HEK293 (cell line): ENCODE measurements around the gene PRRC2B.

Experiments
- CTCF ChIA-PET: fragments of 350-600 bp; formaldehyde crosslinking; extraction: SDS; loops from one replicate; lab custom pipeline; 2021; ENCODE audit warnings: antibody characterized with exemption; lab: Yijun Ruan, JAX
- POLR2A ChIA-PET: fragments of 300-600 bp; formaldehyde crosslinking; extraction: SDS; loops from one replicate; lab custom pipeline; 2020; ENCODE audit warnings: antibody characterized with exemption, inconsistent platforms; lab: Yijun Ruan, JAX
- H3K27ac ChIP-seq: fragments of 200-500 bp; sonication (Bioruptor generic); 2 replicates; pipeline ENCODE4 v1.5.1; 2014; ENCODE audit warnings: low read depth, low read length, control low read depth, inconsistent platforms; ENCODE audit errors: extremely low read depth
- H3K36me3 ChIP-seq, 2 experiments: fragments of 200-500 bp in 1 of 2; sonication (Bioruptor generic) in 1 of 2; 1 replicate in 1 of 2; 2 replicates in 1 of 2; pipeline ENCODE4 v1.5.1; 2014 to 2017; ENCODE audit warnings: inconsistent platforms in 2 of 2, low read length in 2 of 2; ENCODE audit not compliant: control insufficient read depth in 2 of 2, insufficient read depth in 1 of 2
- H3K4me1 ChIP-seq: fragments of 200-500 bp; sonication (Bioruptor generic); 2 replicates; pipeline ENCODE4 v1.5.1; 2014; ENCODE audit warnings: mild to moderate bottlenecking, low read length, inconsistent platforms; ENCODE audit not compliant: control insufficient read depth, insufficient read depth
- H3K4me3 ChIP-seq: 2 replicates; pipeline ENCODE4 v1.5.1; 2011; ENCODE audit warnings: low read depth, mild to moderate bottlenecking, control low read depth, low read length, moderate library complexity
- H3K9me3 ChIP-seq: fragments of 200-500 bp; sonication (Bioruptor generic); 2 replicates; pipeline ENCODE4 v1.5.1; 2014; ENCODE audit warnings: low read depth, low read length, inconsistent platforms; ENCODE audit not compliant: control insufficient read depth, insufficient read depth
- GLIS1 ChIP-seq: fragments of 450-650 bp; formaldehyde crosslinking; IDR thresholded peaks from 2 replicates; pipeline ENCODE4 v1.5.1; 2016; ENCODE audit warnings: missing biosample characterization, missing genetic modification characterization
- KLF10 ChIP-seq: fragments of 450-650 bp; IDR thresholded peaks from 2 replicates; pipeline ENCODE4 v1.5.1; 2018; ENCODE audit warnings: missing biosample characterization, mild to moderate bottlenecking, missing genetic modification characterization
- ZIC2 ChIP-seq: fragments of 450-650 bp; formaldehyde crosslinking; IDR thresholded peaks from 2 replicates; pipeline ENCODE4 v1.5.1; 2016; ENCODE audit warnings: missing biosample characterization, missing genetic modification characterization
- ZNF140 ChIP-seq: fragments of 450-650 bp; formaldehyde crosslinking; IDR thresholded peaks from 2 replicates; pipeline ENCODE4 v1.5.1; 2016; ENCODE audit warnings: missing biosample characterization, missing genetic modification characterization
- ZNF221 ChIP-seq: fragments of 450-650 bp; formaldehyde crosslinking; IDR thresholded peaks from 2 replicates; pipeline ENCODE4 v1.5.1; 2017; ENCODE audit warnings: missing biosample characterization, missing genetic modification characterization, borderline replicate concordance
- ZNF266 ChIP-seq: fragments of 450-650 bp; formaldehyde crosslinking; IDR thresholded peaks from 2 replicates; pipeline ENCODE4 v1.5.1; 2016; ENCODE audit warnings: missing biosample characterization, missing genetic modification characterization, low read depth
- ZNF600 ChIP-seq: fragments of 450-650 bp; formaldehyde crosslinking; IDR thresholded peaks from 2 replicates; pipeline ENCODE4 v1.5.1; 2016; ENCODE audit warnings: missing biosample characterization, missing genetic modification characterization
- ZNF610 ChIP-seq: fragments of 450-650 bp; formaldehyde crosslinking; IDR thresholded peaks from 2 replicates; pipeline ENCODE4 v1.5.1; 2016; ENCODE audit warnings: missing biosample characterization, missing genetic modification characterization, borderline replicate concordance
- ZNF677 ChIP-seq: fragments of 450-650 bp; IDR thresholded peaks from 2 replicates; pipeline ENCODE4 v1.5.0; 2018; ENCODE audit warnings: missing biosample characterization, mild to moderate bottlenecking, missing genetic modification characterization, moderate library complexity
- ZNF785 ChIP-seq: fragments of 450-650 bp; formaldehyde crosslinking; IDR thresholded peaks from 2 replicates; pipeline ENCODE4 v1.5.1; 2016; ENCODE audit warnings: missing biosample characterization, missing genetic modification characterization
- ZNF792 ChIP-seq: fragments of 450-650 bp; formaldehyde crosslinking; IDR thresholded peaks from 2 replicates; pipeline ENCODE4 v1.5.1; 2016; ENCODE audit warnings: missing biosample characterization, missing genetic modification characterization
- TF ChIP-seq, protein P1 (sequence below): fragments of 450-650 bp; formaldehyde crosslinking; IDR thresholded peaks from 2 replicates; pipeline ENCODE4 v1.5.1; 2016; ENCODE audit warnings: missing biosample characterization, missing genetic modification characterization
- TF ChIP-seq, protein P2 (sequence below): fragments of 450-650 bp; formaldehyde crosslinking; IDR thresholded peaks from 2 replicates; pipeline ENCODE4 v1.5.1; 2016; ENCODE audit warnings: missing biosample characterization, missing genetic modification characterization
- TF ChIP-seq, protein P3 (sequence below): fragments of 450-650 bp; formaldehyde crosslinking; IDR thresholded peaks from 2 replicates; pipeline ENCODE4 v1.5.1; 2016; ENCODE audit warnings: missing biosample characterization, missing genetic modification characterization, borderline replicate concordance

PRRC2B gene

GRCh38 chr9:131443648-131444047, 49.8 kb downstream of the PRRC2B start:
- Histone ChIP-seq H3K4me3 (no peak overlapping the region), H3K36me3 (peaks cover 53 to 95% of the 10 kb centered on the region in 2 experiments), H3K9me3 (no peaks in the 10 kb centered on the region), H3K4me1 (no peaks in the 10 kb centered on the region), H3K27ac (no peak overlapping the region)
- ChIA-PET CTCF (interaction anchor here (0.6 to 2.3 kb wide), 2 partner anchors 94 to 305 kb away, joined by 3 to 10 read pairs; no protein-coding TSS in a partner anchor), POLR2A (interaction anchor here (0.6 kb wide), 1 partner anchor 364 kb away, joined by 3 read pairs; no protein-coding TSS in a partner anchor)
- TF ChIP-seq, protein P1, sequence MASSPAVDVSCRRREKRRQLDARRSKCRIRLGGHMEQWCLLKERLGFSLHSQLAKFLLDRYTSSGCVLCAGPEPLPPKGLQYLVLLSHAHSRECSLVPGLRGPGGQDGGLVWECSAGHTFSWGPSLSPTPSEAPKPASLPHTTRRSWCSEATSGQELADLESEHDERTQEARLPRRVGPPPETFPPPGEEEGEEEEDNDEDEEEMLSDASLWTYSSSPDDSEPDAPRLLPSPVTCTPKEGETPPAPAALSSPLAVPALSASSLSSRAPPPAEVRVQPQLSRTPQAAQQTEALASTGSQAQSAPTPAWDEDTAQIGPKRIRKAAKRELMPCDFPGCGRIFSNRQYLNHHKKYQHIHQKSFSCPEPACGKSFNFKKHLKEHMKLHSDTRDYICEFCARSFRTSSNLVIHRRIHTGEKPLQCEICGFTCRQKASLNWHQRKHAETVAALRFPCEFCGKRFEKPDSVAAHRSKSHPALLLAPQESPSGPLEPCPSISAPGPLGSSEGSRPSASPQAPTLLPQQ, result no peak
- peak; percentile 24; the same call in 1 of the 2 replicates for TF ChIP-seq GLIS1 (tag by site-specific recombination)
- TF ChIP-seq ZIC2, result peak; percentile 56
- no peak for TF ChIP-seq ZNF610 (tag by site-specific recombination)
- TF ChIP-seq, protein P2, sequence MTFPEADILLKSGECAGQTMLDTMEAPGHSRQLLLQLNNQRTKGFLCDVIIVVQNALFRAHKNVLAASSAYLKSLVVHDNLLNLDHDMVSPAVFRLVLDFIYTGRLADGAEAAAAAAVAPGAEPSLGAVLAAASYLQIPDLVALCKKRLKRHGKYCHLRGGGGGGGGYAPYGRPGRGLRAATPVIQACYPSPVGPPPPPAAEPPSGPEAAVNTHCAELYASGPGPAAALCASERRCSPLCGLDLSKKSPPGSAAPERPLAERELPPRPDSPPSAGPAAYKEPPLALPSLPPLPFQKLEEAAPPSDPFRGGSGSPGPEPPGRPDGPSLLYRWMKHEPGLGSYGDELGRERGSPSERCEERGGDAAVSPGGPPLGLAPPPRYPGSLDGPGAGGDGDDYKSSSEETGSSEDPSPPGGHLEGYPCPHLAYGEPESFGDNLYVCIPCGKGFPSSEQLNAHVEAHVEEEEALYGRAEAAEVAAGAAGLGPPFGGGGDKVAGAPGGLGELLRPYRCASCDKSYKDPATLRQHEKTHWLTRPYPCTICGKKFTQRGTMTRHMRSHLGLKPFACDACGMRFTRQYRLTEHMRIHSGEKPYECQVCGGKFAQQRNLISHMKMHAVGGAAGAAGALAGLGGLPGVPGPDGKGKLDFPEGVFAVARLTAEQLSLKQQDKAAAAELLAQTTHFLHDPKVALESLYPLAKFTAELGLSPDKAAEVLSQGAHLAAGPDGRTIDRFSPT (tag by site-specific recombination), result 0 out of 2 replicates have a peak, but pooled peaks have one; percentile 25

DNA sequence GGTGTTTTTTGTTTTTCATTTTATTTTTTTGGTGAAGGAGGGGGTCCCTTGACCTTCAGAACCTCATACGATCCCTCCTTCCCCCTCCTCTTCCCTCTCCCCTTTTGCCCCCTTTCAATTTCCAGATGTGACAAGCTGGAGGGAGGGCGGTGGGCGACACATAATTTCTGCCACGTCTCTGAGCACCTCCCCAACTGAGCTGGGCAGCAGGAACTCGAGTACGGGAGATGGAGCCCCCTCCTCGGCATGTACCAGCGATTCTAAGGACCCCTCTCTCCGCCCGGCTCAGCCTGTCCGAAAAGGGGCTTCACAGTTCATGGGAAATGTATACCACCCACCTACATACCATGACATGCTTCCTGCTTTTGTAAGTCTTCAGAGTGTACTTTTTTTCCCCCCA, 52.4 kb downstream of the PRRC2B start:
- CTCF ChIA-PET, result no interaction called here
- H3K36me3 ChIP-seq, result peaks cover 56 to 93% of the 10 kb centered on the region in 2 experiments
- TF ChIP-seq ZNF785 (tag by site-specific recombination) (no peak), ZNF677 (no peak), KLF10 (tag by site-specific recombination) (no peak), ZNF140 (tag by site-specific recombination) (no peak), ZNF792 (no peak)
- TF ChIP-seq, protein P3, sequence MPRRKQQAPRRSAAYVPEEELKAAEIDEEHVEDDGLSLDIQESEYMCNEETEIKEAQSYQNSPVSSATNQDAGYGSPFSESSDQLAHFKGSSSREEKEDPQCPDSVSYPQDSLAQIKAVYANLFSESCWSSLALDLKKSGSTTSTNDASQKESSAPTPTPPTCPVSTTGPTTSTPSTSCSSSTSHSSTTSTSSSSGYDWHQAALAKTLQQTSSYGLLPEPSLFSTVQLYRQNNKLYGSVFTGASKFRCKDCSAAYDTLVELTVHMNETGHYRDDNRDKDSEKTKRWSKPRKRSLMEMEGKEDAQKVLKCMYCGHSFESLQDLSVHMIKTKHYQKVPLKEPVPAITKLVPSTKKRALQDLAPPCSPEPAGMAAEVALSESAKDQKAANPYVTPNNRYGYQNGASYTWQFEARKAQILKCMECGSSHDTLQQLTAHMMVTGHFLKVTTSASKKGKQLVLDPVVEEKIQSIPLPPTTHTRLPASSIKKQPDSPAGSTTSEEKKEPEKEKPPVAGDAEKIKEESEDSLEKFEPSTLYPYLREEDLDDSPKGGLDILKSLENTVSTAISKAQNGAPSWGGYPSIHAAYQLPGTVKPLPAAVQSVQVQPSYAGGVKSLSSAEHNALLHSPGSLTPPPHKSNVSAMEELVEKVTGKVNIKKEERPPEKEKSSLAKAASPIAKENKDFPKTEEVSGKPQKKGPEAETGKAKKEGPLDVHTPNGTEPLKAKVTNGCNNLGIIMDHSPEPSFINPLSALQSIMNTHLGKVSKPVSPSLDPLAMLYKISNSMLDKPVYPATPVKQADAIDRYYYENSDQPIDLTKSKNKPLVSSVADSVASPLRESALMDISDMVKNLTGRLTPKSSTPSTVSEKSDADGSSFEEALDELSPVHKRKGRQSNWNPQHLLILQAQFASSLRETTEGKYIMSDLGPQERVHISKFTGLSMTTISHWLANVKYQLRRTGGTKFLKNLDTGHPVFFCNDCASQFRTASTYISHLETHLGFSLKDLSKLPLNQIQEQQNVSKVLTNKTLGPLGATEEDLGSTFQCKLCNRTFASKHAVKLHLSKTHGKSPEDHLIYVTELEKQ (tag by site-specific recombination), result no peak
- TF ChIP-seq, all 188 proteins: peak for 0
- POLR2A ChIA-PET, result no interaction called here
- Histone ChIP-seq H3K27ac (no peak overlapping the region), H3K9me3 (no peaks in the 10 kb centered on the region), H3K4me3 (no peak overlapping the region), H3K4me1 (0 out of 2 replicates have a peak, but pooled peaks cover 5% of the 10 kb centered on the region)

DNA sequence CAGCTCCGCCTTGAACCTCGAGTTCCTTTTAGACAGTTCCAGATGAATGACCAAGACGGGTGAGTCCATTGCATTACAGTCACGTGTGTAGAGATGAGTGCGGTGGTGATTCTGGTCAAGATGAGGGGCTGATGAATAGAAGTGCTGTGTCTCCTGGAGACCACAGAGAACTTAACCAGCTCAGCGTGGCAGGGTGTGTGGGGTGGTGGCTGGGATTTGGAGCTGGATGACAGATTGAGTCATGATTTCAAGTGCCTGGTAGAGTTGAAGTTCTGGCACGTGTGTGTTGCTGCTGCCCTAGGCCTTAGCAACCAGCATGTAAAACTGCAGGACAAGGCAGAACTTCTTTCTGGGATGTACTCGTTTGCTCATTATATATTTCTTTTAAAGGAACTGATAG, 53.3 kb downstream of the PRRC2B start:
- TF ChIP-seq ZNF221 (tag by site-specific recombination), result no peak
- TF ChIP-seq ZNF600 (tag by site-specific recombination), result peak; percentile 68; the same call in 1 of the 2 replicates
- TF ChIP-seq ZNF266 (tag by site-specific recombination), result no peak
- H3K4me3 ChIP-seq, result no peak overlapping the region
- ChIA-PET POLR2A (interaction anchor here (0.6 to 1.0 kb wide), 2 partner anchors 10 to 39 kb away, joined by 3 read pairs; no protein-coding TSS in a partner anchor), CTCF (interaction anchor here (1.2 to 1.3 kb wide), 2 partner anchors 8 to 10 kb away, joined by 3 to 5 read pairs; no protein-coding TSS in a partner anchor)
- H3K9me3 ChIP-seq, result no peaks in the 10 kb centered on the region
- peaks cover 59 to 92% of the 10 kb centered on the region in 2 experiments for H3K36me3 ChIP-seq
- H3K27ac ChIP-seq, result no peak overlapping the region
- 0 out of 2 replicates have a peak, but pooled peaks cover 5% of the 10 kb centered on the region for H3K4me1 ChIP-seq
